Measurements from ENCODE around the gene WASHC4.

The WASHC4 gene

GRCh38 chr12:105212438-105212837 lies 104.9 kb downstream of the WASHC4 start:
- no peak for DNase-seq

GRCh38 chr12:105214148-105214547 lies 106.6 kb downstream of the WASHC4 start:
- DNase-seq: no peak

GRCh38 chr12:105214670-105215375 lies 107.3 kb downstream of the WASHC4 start:
- no peak for DNase-seq

GRCh38 chr12:105218434-105218833 lies 110.9 kb downstream of the WASHC4 start:
- DNase-seq: no peak
